Fibroblast of peridontal ligament (primary cell): ENCODE measurements around the gene TEDDM1.
A peak's percentile ranks its signal among the peaks of the same experiment; 100 is the strongest.
"Not testable (repeated sequence)": the region's sequence is repeated elsewhere in the genome, so short reads cannot be mapped to it uniquely, and the experiment has no call there.

Source experiments
- DNase-seq: peaks from one replicate; pipeline ENCODE4 v3.0.0-alpha.2; 2010; ENCODE audit errors: extremely low read depth

TEDDM1 gene, protein sequence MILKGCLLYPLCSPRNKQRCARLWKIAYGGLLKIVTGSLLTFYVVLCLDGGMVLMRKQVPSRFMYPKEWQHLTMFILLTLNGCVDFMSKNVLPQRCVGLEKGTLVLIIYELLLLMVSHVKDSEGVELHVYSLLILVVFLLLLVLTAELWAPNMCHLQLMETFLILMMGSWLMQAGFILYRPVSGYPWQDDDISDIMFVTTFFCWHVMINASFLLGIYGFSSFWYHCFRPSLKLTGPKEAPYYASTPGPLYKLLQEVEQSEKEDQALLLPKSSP

GRCh38 chr1:182400567-182400966 lies at the start of gene TEDDM1:
TSS of gene TEDDM1 (minus strand) at chr1:182400667. CDS start at chr1:182400485, 182 bp downstream.
- no peak for DNase-seq

- DNase-seq = no peak
Observed at GRCh38 chr1:182450087-182450486, 49.6 kb upstream of the TEDDM1 start, which contains the start of gene RGSL1. TSS of gene RGSL1 (plus strand) at chr1:182450146. CDS start at chr1:182450166, 20 bp downstream.

- no peak for DNase-seq
Observed at GRCh38 chr1:182447660-182448059, 47.2 kb upstream of the TEDDM1 start.

DNA sequence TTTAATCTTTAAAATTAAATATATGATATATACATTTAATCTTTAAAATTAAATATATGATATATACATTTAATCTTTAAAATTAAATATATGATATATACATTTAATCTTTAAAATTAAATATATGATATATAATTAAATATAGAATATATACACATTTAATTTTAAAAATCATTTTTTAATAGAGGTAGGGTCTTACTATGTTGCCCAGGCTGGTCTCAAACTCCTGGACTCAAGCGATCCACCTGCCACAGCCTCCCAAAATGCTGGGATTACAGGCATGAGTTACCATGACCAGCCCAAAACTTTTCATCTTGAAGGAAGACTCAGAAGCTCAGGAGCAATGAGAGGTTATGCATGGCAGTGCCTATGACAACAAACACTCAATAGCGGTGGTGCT lies 46.7 kb upstream of the TEDDM1 start:
- not testable (repeated sequence) for DNase-seq

- peak; percentile 72 for DNase-seq
Observed at GRCh38 chr1:182446033-182446669, 45.7 kb upstream of the TEDDM1 start.

DNA sequence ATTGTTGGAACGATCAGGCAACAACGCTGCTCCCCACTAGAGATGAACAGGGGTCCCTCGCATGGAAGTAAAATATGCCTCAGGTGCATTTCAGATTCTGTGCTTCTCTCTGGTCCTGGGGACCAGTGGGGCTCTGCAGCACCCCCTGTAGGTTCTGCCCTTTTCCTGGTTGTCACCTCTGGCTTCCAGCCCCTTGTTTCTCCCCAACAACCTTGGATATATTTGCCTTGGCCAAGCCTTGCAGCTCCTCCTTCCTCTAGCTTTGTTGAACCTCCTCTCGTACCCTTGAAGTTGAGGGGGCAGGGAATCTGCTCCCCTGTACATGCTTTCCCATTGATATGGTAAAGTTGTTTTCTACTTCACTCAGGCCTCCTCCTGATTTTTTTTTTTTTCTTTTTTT lies 44.0 kb upstream of the TEDDM1 start:
- no peak for DNase-seq

GRCh38 chr1:182442333-182442732 lies 41.9 kb upstream of the TEDDM1 start:
- no peak for DNase-seq

- DNase-seq = no peak
Observed at GRCh38 chr1:182441719-182442118, 41.3 kb upstream of the TEDDM1 start.

DNA sequence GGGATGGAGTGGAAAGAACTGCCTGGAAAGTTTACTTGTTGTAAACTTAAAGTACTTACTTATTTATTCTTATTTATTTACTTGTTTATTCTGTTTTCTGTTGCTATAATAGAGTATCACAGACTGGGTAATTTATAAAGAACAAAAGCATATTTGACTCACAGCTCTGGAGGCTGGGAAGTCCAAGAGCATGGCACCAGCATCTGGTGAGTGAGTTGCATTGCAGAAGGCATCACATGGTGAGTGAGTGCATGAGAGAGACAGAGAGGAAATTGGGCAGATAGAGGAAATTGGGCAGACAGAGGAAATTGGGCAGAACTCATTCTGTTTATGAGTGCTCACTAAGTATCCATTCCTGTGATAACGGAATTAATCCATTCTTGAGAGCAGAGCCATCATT lies 37.9 kb upstream of the TEDDM1 start:
- no peak for DNase-seq

GRCh38 chr1:182433580-182433979 lies 33.1 kb upstream of the TEDDM1 start:
- DNase-seq = no peak

DNA sequence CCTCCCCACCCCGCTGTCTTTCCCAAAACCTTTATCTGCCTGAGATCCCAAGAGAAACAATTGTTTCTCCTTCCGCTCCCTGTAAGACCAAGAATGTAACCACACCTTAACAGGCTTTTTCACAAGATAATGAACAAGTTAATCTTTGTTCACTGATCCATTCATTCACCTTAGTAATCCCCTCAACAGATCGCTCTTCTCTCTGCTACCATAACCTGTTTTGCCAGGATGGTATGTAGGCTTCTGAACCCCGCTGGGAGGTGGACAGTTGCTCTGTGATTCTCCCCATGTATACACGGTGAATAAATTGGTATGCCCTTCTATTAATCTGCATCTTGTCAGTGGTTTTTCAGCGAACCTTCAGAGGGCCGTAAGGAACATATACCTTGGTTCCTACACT lies 30.8 kb upstream of the TEDDM1 start:
- no peak for DNase-seq

DNA sequence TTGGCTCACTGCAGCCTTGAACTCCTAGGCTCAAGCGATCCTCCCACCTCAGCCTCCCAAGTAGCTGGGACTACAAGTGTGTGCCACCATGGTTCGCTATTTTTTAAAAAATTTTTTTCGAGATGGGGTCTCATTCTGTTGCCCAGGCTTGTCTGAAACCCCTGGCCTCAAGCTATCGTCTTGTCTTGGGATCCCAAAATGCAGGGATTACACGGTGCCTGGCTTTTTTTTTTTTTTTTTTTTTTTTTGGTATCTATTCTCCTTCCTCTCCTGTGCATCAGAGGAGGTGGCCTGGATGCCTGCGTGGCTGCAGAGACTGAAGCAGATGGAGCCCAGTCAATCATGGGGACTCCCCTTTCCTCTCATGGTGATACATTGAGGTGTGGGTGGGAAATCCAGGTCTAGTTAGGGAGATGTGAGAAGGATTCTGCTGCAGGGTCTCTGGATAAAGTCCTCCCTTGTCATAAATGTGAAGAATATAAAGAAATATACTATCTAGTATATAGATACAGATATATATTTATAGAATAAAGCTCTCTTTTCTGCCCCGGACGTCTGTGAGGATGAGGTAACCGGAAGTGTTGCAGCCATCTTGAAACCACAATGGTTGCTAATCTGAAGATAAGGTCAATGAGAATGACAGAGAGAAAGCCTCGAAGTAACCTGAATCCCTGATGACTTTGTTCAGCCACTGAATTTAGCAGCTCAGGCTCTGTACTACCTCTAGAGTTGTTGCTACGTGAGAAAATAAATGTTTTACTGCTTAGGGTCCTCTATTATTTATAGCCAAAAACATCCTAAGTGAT lies 30.0 kb upstream of the TEDDM1 start:
- no peak for DNase-seq

- DNase-seq = no peak
Observed at GRCh38 chr1:182428043-182428442, 27.6 kb upstream of the TEDDM1 start.

- no peak for DNase-seq
Observed at GRCh38 chr1:182426442-182427430, 26.3 kb upstream of the TEDDM1 start.

DNA sequence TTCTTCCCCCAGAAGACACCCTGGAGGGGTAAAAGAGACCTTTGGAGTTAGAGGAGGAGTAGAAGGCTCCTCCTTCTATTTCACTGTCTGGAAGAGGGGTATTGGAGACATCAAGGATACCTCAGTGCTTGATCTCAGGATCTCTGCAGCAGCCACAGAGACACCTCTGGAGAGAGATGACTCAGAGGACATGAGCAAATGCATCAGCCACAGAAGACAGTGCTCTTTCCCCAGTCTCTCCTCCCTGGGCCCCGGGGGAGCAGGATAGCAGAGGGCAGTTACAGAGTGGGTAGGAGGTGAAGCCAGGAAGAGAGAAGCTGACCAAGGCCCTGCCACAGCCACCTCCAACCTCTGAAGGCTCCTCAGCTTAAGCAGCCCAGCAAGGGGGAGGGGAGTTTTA lies 15.3 kb upstream of the TEDDM1 start:
- DNase-seq = no peak

DNA sequence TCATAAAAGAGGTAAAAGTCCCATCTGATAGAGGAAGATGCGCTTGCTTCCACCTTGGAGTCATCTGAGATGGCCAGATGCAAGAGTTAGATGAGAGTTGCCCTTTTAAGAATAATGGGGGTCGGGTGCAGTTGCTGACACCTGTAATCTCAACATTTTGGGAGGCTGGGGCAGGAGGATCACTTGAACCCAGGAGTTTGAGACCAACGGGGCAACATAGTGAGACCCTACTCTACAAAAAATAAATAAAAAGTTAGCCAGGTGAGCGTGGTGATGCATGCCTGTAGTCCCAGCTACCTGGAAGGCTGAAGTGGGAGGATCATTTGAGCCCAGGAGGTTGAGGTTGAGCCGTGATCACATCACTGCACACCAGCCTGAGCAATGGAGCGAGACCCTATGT lies 13.5 kb upstream of the TEDDM1 start:
- no peak for DNase-seq

- no peak for DNase-seq
Observed at GRCh38 chr1:182413486-182413885, 13.0 kb upstream of the TEDDM1 start.

GRCh38 chr1:182410620-182411273 lies 10.3 kb upstream of the TEDDM1 start:
- DNase-seq = no peak

DNA sequence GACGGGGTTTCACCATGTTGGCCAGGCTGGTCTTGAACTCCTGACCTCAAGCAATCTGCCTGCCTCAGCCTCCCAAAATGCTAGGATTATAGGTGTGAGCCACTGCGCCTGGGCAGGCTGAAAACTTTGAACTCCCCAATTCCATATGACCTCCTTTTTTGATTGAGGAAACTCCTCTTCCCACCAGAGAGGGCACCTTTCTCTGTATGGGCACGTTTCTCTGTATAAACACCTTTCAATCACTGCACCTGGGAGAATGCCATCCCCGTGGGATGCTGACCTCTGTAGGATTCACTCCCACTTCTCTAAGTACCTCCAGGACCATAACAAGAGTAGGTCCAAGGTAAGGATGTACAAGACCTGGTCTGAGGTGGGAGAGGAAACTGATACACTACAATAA lies 9.7 kb upstream of the TEDDM1 start:
- DNase-seq = no peak

- no peak for DNase-seq
Observed at GRCh38 chr1:182408435-182409075, 8.1 kb upstream of the TEDDM1 start.
